ENCODE data around the gene SLC2A6. TPM values are rescaled to one million over a fixed set of nuclear protein-coding genes. Genes with fewer than 3 reads are reported as not detected.

The SLC2A6 gene
- total RNA-seq, 2 donors from 2014 or later, result 4.3 to 5.2 TPM

DNA sequence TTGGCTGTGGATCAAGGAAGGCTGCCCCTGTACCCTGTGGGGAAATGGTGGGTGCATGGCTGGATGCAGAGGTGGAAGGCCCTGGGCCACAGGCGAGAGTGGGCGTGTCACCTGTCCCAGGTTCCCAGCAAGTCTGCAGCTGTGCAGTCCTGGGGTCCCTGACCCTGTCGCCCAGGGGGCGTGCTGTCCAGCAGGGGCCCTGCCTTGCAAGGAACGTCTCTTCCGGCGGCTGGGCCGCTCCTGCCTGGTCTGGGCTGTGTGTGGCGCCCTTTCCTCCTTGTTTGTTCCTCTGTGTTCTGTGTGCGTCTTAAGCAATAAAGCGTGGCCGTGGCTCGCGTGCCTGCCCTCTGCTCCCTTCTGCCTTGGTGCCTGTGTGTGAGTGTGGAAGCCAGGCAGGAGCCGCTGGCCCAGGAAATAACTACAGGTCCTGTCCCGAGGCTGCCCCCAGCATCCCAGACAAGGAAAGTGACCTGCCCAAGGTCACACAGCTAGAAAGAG lies 8.4 kb downstream of the SLC2A6 start:
- Histone ChIP-seq H3K4me1 (no peaks in the 10 kb centered on the region), H3K27ac (no peak overlapping the region), H3K27me3 (no peaks in the 10 kb centered on the region), H3K9me3 (no peaks in the 10 kb centered on the region), H3K4me3 (no peak overlapping the region), H3K36me3 (peaks cover 8% of the 10 kb centered on the region)
- TF ChIP-seq, protein P1, sequence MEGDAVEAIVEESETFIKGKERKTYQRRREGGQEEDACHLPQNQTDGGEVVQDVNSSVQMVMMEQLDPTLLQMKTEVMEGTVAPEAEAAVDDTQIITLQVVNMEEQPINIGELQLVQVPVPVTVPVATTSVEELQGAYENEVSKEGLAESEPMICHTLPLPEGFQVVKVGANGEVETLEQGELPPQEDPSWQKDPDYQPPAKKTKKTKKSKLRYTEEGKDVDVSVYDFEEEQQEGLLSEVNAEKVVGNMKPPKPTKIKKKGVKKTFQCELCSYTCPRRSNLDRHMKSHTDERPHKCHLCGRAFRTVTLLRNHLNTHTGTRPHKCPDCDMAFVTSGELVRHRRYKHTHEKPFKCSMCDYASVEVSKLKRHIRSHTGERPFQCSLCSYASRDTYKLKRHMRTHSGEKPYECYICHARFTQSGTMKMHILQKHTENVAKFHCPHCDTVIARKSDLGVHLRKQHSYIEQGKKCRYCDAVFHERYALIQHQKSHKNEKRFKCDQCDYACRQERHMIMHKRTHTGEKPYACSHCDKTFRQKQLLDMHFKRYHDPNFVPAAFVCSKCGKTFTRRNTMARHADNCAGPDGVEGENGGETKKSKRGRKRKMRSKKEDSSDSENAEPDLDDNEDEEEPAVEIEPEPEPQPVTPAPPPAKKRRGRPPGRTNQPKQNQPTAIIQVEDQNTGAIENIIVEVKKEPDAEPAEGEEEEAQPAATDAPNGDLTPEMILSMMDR (IDR thresholded peaks at IDR 0.05), result no peak
- no peak for DNase-seq (ENCODE audit: low spot score)

GRCh38 chr9:133468777-133469421 lies 10.0 kb downstream of the SLC2A6 start:
- Histone ChIP-seq H3K4me3 (no peak overlapping the region), H3K4me1 (no peaks in the 10 kb centered on the region), H3K27me3 (no peaks in the 10 kb centered on the region), H3K9me3 (no peaks in the 10 kb centered on the region), H3K36me3 (no peaks in the 10 kb centered on the region), H3K27ac (no peak overlapping the region)
- TF ChIP-seq, protein P1 (IDR thresholded peaks at IDR 0.05), result no peak
- DNase-seq (ENCODE audit: low spot score), result no peak

GRCh38 chr9:133468374-133468773 lies 10.5 kb downstream of the SLC2A6 start:
- no peak overlapping the region for H3K4me3 ChIP-seq
- H3K4me1 ChIP-seq, result no peaks in the 10 kb centered on the region
- H3K27me3 ChIP-seq, result no peaks in the 10 kb centered on the region
- no peaks in the 10 kb centered on the region for H3K9me3 ChIP-seq
- H3K36me3 ChIP-seq, result no peaks in the 10 kb centered on the region
- no peak for DNase-seq (ENCODE audit: low spot score)
- TF ChIP-seq, protein P1 (IDR thresholded peaks at IDR 0.05), result no peak
- no peak overlapping the region for H3K27ac ChIP-seq

GRCh38 chr9:133467101-133467500 lies 11.8 kb downstream of the SLC2A6 start:
- Histone ChIP-seq H3K4me3 (no peak overlapping the region), H3K27me3 (no peaks in the 10 kb centered on the region), H3K36me3 (no peaks in the 10 kb centered on the region), H3K27ac (no peak overlapping the region), H3K9me3 (no peaks in the 10 kb centered on the region), H3K4me1 (no peaks in the 10 kb centered on the region)
- TF ChIP-seq, protein P1 (IDR thresholded peaks at IDR 0.05), result no peak
- no peak for DNase-seq (ENCODE audit: low spot score)

- no peaks in the 10 kb centered on the region for H3K9me3 ChIP-seq
- DNase-seq (ENCODE audit: low spot score), result no peak
- no peak overlapping the region for H3K27ac ChIP-seq
- H3K4me1 ChIP-seq, result peaks cover 0 to 3% of the 10 kb centered on the region in 2 donors
- no peaks in the 10 kb centered on the region for H3K27me3 ChIP-seq
- TF ChIP-seq, protein P1 (IDR thresholded peaks at IDR 0.05), result no peak
- H3K4me3 ChIP-seq, result no peak overlapping the region
- no peaks in the 10 kb centered on the region for H3K36me3 ChIP-seq
Measured at GRCh38 chr9:133465984-133466383, 12.9 kb downstream of the SLC2A6 start.

GRCh38 chr9:133464638-133465037 lies 14.3 kb downstream of the SLC2A6 start:
- no peaks in the 10 kb centered on the region for H3K36me3 ChIP-seq
- no peak overlapping the region for H3K4me3 ChIP-seq
- TF ChIP-seq, protein P1 (IDR thresholded peaks at IDR 0.05), result no peak
- H3K4me1 ChIP-seq, result peaks cover 0 to 12% of the 10 kb centered on the region in 2 donors
- DNase-seq (ENCODE audit: low spot score), result no peak
- H3K27ac ChIP-seq, result no peak overlapping the region
- no peaks in the 10 kb centered on the region for H3K9me3 ChIP-seq
- H3K27me3 ChIP-seq, result no peaks in the 10 kb centered on the region
